GM12892 (cell line): ENCODE measurements around the gene RASA3.

Experiments
- POLR2A ChIP-seq: IDR thresholded peaks from 2 replicates; pipeline ENCODE4 v1.6.1; 2011; ENCODE audit warnings: low read depth, low read length, control low read depth
- POLR2AphosphoS5 ChIP-seq: IDR thresholded peaks from 2 replicates; pipeline ENCODE4 v1.6.1; 2011; ENCODE audit warnings: low read depth, low read length, control low read depth
- TAF1 ChIP-seq: IDR thresholded peaks from 2 replicates; pipeline ENCODE4 v1.6.1; 2011; ENCODE audit warnings: low read depth, mild to moderate bottlenecking, control low read depth, low read length, borderline replicate concordance

DNA sequence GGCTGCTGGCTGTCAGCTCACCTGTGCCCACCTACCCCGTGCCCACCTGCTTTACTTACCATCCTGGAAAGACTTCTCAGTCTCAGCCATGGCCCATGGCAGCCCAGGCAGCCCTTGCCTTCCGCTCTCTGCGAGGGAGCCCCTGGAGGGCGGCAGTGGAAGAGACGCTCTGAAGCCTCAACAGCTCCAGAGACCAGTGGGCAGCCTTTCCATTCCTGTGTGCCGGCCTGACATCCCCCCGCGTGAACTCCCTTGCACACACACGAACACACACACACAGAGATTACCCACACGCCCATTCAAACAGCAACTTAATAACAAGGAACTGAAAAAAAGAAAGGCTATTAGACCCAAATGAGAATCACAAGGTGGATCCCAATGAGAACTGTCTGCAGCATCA, 14.2 kb upstream of the RASA3 start:
- TF ChIP-seq POLR2AphosphoS5 (no peak), POLR2A (no peak), TAF1 (no peak)
